ENCODE data around the gene PRCP. TPM values are rescaled to one million over a fixed set of nuclear protein-coding genes. Genes with fewer than 3 reads are reported as not detected.
A peak's percentile ranks its signal among the peaks of the same experiment; 100 is the strongest.

Gene PRCP
- total and polyA plus RNA-seq, 11 donors: 21.2 to 99.4 (median 44.0) TPM

DNA sequence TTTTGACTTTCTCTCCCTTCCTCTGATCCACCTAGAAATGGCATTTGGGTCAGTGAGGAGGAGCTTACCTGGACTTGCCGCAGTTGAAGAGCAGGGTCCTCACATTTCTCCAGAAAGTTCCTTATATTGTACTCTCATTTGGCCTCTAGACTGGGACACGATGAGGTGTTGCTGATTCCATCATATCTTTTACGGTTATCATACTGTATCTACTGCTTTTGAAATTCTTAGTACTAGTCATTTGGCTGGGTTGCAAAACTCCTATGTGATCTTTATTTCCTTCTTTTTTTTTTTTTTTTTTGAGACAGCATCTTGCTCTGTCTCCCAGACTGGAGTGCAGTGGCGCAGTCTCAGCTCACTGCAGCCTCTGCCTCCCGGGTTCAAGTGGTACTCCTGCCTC lies 107.9 kb downstream of the PRCP start:
- no peak overlapping the region for H3K27ac ChIP-seq
- 90 to 95% (median 93%) methylated on average over 5 of the region's 5 CpGs for WGBS, 4 donors

DNA sequence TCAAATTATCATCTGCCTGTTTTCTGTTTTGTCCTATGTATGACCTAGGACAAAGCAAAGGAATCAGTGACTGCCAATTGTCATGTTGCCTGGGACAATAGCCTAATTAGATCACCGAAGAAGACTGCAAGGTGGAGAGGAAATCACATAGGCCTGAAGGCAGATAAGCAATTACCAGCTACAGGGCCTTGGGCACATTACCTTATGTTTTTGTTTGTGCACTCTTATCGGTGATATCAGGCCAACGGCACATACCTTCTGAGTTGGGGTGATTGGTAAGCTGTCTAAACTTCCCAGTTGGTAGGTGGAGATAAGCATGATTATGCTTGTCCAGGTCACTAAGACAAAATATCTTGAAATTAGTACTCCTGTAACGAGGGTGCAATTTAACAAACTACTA lies 108.5 kb downstream of the PRCP start:
- no peak overlapping the region for H3K4me3 ChIP-seq
- H3K36me3 ChIP-seq: no peaks in the 10 kb centered on the region
- peaks cover 0 to 13% (median 6%) of the 10 kb centered on the region in 12 donors for H3K4me1 ChIP-seq
- DNase-seq (no peak), ATAC-seq (no peak)
- peak overlapping the region in 2 of 12 donors; percentile 34 to 59 for H3K27ac ChIP-seq
- H3K27me3 ChIP-seq: no peaks in the 10 kb centered on the region
- no peak for TF ChIP-seq POLR2A (IDR thresholded peaks at IDR 0.05)
- TF ChIP-seq, protein P1, sequence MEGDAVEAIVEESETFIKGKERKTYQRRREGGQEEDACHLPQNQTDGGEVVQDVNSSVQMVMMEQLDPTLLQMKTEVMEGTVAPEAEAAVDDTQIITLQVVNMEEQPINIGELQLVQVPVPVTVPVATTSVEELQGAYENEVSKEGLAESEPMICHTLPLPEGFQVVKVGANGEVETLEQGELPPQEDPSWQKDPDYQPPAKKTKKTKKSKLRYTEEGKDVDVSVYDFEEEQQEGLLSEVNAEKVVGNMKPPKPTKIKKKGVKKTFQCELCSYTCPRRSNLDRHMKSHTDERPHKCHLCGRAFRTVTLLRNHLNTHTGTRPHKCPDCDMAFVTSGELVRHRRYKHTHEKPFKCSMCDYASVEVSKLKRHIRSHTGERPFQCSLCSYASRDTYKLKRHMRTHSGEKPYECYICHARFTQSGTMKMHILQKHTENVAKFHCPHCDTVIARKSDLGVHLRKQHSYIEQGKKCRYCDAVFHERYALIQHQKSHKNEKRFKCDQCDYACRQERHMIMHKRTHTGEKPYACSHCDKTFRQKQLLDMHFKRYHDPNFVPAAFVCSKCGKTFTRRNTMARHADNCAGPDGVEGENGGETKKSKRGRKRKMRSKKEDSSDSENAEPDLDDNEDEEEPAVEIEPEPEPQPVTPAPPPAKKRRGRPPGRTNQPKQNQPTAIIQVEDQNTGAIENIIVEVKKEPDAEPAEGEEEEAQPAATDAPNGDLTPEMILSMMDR (IDR thresholded peaks at IDR 0.05): no peak
- intact Hi-C loops (cut with DNase I): loop anchor here in 1 of 10 donors (10.0 kb wide), 1 partner anchor 63 kb away; no protein-coding TSS in a partner anchor
- WGBS, 4 donors: 43 to 59% (median 51%) methylated on average over 4 of the region's 4 CpGs
- H3K9me3 ChIP-seq: no peaks in the 10 kb centered on the region

More for the DNA sequence above, 107.9 kb downstream of the PRCP start:
- DNase-seq: no peak
- Histone ChIP-seq H3K4me3 (no peak overlapping the region), H3K9me3 (no peaks in the 10 kb centered on the region), H3K4me1 (peaks cover 0 to 13% (median 6%) of the 10 kb centered on the region in 12 donors), H3K27me3 (no peaks in the 10 kb centered on the region), H3K36me3 (no peaks in the 10 kb centered on the region)
- intact Hi-C loops (cut with DNase I): loop anchor here in 1 of 10 donors (10.0 kb wide), 1 partner anchor 62 kb away; no protein-coding TSS in a partner anchor
- no peak for ATAC-seq
- no peak for TF ChIP-seq POLR2A (IDR thresholded peaks at IDR 0.05)
- TF ChIP-seq, protein P1 (IDR thresholded peaks at IDR 0.05): no peak

DNA sequence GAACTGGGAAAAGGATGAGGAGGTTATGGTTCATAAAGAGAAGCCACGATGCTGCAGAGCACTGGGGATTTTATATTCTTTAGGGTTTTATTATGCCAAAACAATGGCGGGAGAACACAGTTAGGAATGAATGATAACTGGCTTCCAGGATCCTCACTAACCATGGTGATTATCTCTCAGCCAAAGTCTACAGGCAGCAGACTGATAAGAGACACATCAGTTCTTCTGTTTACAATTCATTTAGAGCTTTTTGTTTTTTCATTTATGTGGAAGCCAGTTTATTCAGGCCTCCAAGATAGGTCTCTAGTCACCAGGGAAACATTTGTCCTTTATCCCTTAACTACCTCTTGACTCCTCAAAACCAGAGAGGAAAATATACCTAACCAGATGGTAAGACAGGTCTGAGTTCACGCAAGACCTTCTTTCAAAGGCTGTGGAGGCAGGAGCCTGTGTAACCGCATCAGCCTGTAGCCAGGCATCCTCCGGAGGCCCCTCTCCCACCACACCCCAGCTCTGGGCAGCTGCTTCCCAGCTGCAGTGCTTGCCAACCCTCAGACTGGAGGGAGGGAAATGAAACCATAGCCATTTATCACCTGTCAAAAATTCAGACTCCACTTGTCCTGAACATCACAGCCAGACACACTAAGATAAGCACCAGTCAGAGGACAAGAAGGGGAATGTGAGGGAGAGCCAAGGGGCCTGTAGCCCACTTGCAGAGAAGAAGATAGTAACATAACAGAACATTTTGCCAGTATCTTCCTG lies 109.3 kb downstream of the PRCP start:
- Histone ChIP-seq H3K4me3 (no peak overlapping the region), H3K27me3 (no peaks in the 10 kb centered on the region), H3K36me3 (no peaks in the 10 kb centered on the region), H3K4me1 (peaks cover 0 to 13% (median 6%) of the 10 kb centered on the region in 12 donors), H3K27ac (peak overlapping the region in 2 of 12 donors; percentile 34 to 59), H3K9me3 (no peaks in the 10 kb centered on the region)
- TF ChIP-seq, protein P1 (IDR thresholded peaks at IDR 0.05): no peak
- TF ChIP-seq POLR2A (IDR thresholded peaks at IDR 0.05): no peak
- intact Hi-C loops (cut with DNase I): loop anchor here in 1 of 10 donors (10.0 kb wide), 1 partner anchor 64 kb away; no protein-coding TSS in a partner anchor
- DNase-seq: peak in 2 of 5 donors; percentile 13 to 32
- WGBS, 4 donors: 21 to 30% (median 27%) methylated on average over 5 of the region's 5 CpGs
- ATAC-seq: peak; percentile 49 to 86 (median 84)

DNA sequence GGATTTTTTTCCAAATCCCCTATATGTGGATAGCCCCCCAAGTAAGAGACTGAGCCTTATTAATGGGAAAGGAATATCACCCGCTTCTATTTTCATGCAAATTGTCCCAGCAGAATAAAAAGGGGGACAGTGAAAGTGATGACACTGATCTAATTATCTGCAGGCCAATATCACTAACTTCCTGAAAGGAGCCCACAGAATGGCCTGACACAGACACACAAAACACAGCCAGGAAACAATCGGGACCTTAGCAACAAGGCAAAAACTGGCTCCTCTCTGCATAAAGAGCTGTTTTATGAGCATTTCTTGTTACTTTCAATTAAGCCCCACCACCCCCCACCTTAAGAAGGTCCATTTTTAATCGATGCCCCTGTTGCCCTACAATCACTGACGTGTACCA lies 112.2 kb downstream of the PRCP start:
- no peaks in the 10 kb centered on the region for H3K9me3 ChIP-seq
- DNase-seq: no peak
- intact Hi-C loops (cut with DNase I): no loop called here
- no peak for TF ChIP-seq POLR2A (IDR thresholded peaks at IDR 0.05)
- TF ChIP-seq, protein P1 (IDR thresholded peaks at IDR 0.05): no peak
- no peaks in the 10 kb centered on the region for H3K36me3 ChIP-seq
- 86 to 94% (median 92%) methylated on average over 4 of the region's 4 CpGs for WGBS, 4 donors
- H3K4me3 ChIP-seq: no peak overlapping the region
- H3K4me1 ChIP-seq: peaks cover 0 to 13% (median 6%) of the 10 kb centered on the region in 12 donors
- ATAC-seq: no peak
- no peak overlapping the region for H3K27ac ChIP-seq
- no peaks in the 10 kb centered on the region for H3K27me3 ChIP-seq
